AG09309 (cell line): ENCODE data around the gene C6orf62.
"Not testable (repeated sequence)": the region's sequence is repeated elsewhere in the genome, so short reads cannot be mapped to it uniquely, and the experiment has no call there.

ENCODE experiments used
- DNase-seq: peaks from one replicate; pipeline ENCODE4 v3.0.0-alpha.2; 2010; ENCODE audit warnings: low read depth
- H3K4me3 ChIP-seq: 2 replicates; pipeline ENCODE4 v1.5.1; 2011; ENCODE audit warnings: mild to moderate bottlenecking, low read depth, low read length, moderate library complexity; ENCODE audit not compliant: control insufficient read depth
- TF ChIP-seq, protein P1 (sequence below): IDR thresholded peaks from 2 replicates; pipeline ENCODE4 v1.5.1; 2011; ENCODE audit warnings: mild to moderate bottlenecking, low read depth, low read length, inconsistent platforms; ENCODE audit not compliant: insufficient read depth, control insufficient read depth; ENCODE audit errors: missing control alignments

Gene C6orf62

DNA sequence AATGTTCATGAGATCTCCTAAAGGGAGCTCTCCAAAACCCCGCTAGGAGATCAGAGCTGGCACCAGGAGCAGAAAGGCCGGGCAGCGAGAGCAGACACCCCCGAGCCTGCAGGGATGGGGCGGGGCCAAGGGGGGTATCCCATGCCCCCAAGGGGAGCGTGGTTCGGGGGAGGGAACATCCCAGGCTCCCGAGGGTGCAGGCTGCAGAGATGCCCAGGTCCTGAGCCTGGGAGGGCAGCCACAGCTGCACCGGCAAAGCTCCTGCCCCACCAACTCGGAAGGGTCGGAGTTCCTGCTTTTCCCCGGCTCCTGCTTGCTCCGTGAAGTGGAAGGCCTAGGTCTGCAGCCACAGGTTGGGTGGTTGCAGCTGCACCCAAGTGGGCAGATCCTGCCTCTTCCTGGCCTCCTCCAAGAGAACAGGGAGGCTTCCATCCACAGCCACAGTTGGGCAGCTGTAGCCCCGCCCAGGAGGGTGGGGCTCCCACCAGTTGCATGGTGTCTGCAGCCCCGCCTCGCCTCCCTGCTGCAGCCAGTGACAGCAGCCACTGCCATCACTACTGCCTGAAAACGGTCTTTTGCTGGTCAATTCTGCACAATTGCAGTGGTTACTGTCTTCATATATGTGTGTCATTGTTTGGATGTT, 42.4 kb upstream of the C6orf62 start:
- H3K4me3 ChIP-seq = no peak overlapping the region
- TF ChIP-seq, protein P1, sequence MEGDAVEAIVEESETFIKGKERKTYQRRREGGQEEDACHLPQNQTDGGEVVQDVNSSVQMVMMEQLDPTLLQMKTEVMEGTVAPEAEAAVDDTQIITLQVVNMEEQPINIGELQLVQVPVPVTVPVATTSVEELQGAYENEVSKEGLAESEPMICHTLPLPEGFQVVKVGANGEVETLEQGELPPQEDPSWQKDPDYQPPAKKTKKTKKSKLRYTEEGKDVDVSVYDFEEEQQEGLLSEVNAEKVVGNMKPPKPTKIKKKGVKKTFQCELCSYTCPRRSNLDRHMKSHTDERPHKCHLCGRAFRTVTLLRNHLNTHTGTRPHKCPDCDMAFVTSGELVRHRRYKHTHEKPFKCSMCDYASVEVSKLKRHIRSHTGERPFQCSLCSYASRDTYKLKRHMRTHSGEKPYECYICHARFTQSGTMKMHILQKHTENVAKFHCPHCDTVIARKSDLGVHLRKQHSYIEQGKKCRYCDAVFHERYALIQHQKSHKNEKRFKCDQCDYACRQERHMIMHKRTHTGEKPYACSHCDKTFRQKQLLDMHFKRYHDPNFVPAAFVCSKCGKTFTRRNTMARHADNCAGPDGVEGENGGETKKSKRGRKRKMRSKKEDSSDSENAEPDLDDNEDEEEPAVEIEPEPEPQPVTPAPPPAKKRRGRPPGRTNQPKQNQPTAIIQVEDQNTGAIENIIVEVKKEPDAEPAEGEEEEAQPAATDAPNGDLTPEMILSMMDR = no peak
- DNase-seq = no peak

DNA sequence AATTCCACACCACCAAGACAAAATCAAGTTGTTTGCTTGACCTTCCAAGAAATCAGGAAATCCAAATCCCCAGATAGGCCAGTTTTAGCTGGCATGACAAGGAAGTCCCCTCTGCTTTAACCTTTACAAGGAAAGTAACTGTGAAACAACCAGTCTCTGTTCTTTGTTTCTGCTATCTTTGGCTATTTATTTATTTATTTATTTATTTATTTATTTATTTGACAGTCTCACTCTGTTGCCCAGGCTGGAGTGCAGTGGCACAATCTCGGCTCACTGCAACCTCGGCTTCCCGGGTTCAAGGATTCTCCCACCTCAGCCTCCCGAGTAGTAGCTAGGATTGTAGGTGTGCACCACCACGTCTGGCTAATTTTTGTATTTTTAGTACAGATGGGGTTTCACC, 41.3 kb upstream of the C6orf62 start:
- no peak for DNase-seq
- TF ChIP-seq, protein P1 = no peak
- no peak overlapping the region for H3K4me3 ChIP-seq

DNA sequence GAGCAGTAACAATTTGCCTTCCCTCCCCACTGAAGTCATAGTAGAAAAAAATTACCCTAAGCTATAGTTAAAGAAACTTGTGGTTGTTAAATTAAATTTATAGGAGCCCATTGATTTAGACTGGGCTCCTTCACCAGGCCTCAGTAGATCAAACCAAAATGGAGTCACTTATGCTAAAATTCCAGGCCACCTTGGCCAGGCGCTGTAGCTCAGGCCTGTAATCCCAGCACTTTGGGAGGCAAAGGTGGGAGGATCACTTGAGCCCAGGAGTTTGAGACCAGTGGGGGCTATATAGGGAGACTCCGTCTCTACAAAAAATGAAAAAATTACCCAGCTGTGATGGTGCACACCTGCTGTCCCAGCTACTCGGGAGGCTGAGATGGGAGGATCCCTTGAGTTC, 40.8 kb upstream of the C6orf62 start:
- DNase-seq = no peak
- no peak overlapping the region for H3K4me3 ChIP-seq
- TF ChIP-seq, protein P1 = no peak

DNA sequence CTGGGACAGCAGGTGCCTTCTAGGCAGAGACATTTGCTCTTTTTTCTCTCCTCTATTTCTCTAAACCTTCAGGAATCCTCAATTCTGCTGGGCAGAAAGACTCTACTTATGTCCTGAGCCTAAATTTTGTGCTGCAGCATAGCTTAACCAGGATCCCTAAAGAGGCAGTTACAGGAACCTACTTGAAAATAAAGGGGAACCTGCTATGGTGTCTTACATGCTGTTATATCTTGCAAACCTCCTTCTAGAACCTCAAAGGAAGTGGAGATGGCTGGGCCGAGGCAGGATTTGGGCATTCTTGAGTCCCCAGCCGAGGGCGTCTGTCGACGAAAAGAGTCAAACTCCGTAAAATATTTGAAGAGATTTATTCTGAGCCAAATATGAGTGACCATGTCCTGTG, 38.7 kb upstream of the C6orf62 start:
- TF ChIP-seq, protein P1 = no peak
- no peak for DNase-seq
- H3K4me3 ChIP-seq = no peak overlapping the region

DNA sequence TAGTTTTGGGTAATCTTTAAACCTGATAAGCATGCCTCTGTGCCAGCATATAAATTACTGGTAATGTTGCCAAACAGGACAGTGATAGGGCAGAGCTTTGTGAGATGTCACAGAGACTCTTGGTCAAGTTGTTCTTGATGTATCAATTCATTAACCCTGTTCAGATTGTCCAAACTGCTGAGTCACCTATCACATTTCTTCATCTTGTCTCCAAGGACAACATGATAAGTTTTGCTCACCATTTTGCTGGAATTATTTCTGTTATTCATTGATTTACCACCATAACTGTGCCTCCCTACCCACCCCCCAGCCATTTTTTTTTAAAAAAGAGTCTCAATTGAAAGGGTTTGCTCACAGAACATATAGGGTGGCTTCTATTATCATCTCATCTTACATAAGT, 36.3 kb upstream of the C6orf62 start:
- H3K4me3 ChIP-seq = no peak overlapping the region
- TF ChIP-seq, protein P1 = no peak
- no peak for DNase-seq

DNA sequence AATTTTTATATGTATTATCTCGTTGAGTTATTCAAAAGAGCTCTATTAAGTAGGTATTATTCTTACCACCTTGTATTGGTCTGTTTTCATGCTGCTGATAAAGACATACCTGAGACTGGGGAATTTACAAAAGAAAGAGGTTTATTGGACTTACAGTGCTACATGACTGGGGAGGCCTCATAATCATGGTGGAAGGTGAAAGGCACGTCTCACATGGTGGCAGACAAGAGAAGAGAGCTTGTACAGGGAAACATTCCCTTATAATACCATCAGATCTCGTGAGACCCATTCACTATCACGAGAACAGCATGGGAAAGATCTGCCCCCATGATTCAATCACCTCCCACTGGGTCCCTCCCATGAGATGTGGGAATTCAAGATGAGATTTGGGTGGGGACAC, 35.4 kb upstream of the C6orf62 start:
- H3K4me3 ChIP-seq, DNase-seq: not testable (repeated sequence)

DNA sequence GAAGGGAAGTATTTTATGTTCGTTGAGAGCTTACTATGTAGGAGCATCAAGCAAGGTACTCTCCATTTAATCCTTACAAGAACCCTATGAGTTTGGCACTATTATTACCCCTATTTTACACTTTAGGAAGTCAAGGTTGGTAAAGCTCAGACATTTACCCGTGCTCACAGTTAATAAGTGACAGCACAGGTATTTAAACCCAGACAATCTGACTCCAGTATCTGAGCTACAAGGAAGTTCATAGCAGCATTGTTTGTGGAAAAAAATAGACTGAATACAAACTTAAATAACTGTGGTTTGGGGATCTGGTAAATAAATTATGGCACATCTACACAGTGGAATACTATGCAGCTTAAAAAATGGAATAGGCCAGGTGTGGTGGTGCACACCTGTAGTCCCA, 34.6 kb upstream of the C6orf62 start:
- H3K4me3 ChIP-seq = no peak overlapping the region
- TF ChIP-seq, protein P1 = no peak
- DNase-seq = no peak
